GM18498 (cell line): Measurements from ENCODE around the gene ZNF587B.
"Not testable (repeated sequence)": the region's sequence is repeated elsewhere in the genome, so short reads cannot be mapped to it uniquely, and the experiment has no call there.

Source experiments
- ATAC-seq: cut with Tn5 transposase; IDR thresholded peaks from one replicate; pipeline ENCODE4 v1.9.1; 2021; ENCODE audit warnings: mild to moderate bottlenecking, moderate library complexity; ENCODE audit not compliant: unreplicated experiment

The ZNF587B gene

DNA sequence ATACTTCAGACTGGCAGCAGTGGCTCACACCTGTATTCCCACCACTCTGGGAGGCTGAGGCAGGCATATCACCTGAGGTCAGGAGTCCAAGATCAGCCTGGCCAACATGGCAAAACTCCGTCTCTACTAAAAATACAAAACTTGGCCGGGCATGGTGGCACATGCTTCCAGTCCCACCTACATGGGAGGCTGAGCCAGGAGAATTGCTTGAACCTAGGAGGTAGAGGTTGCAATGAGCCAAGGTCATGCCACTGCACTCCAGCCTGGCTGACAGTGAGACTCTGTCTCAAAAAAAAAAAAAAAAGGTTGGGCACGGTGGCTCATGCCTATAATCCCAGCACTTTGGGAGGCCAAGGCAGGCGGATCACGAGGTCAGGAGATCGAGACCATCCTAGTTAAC lies 39.6 kb downstream of the ZNF587B start:
- ATAC-seq: not testable (repeated sequence)

DNA sequence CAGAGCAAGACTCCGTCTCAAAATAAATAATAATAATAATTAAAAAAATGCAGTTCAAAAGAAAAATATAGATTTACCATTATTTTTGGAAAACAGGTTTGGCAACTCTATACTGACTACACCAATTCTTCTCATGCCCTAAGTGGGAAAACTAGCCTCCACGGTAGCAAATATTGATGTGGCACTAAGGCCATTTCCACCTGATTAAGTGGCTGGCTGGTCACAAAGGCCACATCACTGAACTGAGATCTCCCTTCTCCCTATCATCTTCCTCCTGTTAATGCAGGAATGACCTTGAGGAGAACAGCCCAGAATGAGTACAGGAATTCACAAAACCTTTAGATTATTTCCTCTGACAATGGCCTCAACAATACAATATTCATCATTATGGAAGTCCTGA lies 40.1 kb downstream of the ZNF587B start:
- ATAC-seq: no peak

DNA sequence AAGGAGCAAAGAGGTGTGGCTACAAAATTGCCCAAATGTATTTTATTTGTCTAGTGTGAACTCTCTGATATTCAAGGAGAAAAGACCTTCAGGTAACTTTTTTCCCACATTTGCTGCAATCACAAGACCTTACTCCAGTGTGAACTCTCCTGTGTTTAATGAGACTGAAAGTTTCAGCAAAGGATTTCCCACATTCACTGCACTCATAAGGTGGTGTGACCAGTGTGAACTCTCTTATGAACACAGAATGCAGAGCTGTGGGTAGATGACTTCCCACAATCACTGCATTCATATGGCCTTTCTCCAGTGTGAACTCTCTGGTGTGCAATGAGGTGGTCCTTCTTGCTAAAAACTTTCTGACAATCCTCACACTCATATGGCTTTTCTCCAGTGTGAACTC lies 42.4 kb downstream of the ZNF587B start:
- no peak for ATAC-seq

DNA sequence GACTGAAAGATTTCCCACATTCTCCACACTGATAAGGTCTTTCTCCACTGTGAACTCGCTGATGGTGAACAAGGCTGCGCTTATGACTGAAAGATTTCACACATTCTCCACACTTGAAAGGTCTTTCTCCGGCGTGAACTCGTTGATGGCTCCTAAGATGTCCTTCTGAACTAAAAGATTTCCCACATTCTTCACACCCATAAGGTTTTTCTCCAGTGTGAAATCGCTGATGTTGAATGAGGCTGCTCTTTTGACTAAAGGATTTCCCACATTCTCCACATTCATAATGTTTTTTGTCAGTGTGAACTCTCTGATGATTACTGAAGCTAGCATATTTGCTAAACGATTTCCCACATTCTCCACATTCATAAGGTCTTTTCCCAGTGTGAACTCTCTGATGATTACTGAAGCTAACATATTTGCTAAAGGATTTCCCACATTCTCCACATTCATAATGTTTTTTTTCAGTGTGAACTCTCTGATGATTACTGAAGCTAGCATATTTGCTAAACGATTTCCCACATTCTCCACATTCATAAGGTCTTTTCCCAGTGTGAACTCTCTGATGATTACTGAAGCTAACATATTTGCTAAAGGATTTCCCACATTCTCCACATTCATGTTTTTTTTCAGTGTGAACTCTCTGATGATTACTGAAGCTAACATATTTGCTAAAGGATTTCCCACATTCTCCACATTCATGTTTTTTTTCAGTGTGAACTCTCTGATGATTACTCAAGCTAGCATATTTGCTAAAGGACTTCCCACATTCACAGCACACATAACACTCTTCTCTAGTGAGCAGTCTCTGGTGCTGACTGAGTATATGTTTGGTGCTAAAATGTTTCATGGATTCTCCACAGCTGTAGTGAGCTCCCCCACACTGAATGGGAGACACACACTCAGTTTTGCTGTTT lies 44.0 kb downstream of the ZNF587B start:
- not testable (repeated sequence) for ATAC-seq

DNA sequence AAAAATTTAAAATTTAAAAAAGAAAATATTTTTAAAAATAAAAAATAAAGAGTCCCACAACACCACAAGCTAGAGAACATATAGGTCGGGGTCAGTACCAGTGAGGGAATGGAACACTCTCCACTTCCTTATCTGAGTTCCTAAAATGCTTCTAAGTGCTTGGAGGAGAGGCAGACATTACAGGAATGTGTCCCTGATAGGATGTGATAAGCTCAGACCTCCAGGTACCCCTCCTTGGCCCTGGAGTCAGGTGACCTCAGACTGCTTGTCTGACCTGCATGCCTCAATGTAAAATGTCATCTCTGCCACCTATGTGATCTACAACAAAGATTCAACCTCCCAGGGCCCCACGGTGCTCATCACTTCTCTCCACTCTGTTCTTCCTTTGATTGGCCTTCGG lies 55.9 kb downstream of the ZNF587B start:
- ATAC-seq: no peak

DNA sequence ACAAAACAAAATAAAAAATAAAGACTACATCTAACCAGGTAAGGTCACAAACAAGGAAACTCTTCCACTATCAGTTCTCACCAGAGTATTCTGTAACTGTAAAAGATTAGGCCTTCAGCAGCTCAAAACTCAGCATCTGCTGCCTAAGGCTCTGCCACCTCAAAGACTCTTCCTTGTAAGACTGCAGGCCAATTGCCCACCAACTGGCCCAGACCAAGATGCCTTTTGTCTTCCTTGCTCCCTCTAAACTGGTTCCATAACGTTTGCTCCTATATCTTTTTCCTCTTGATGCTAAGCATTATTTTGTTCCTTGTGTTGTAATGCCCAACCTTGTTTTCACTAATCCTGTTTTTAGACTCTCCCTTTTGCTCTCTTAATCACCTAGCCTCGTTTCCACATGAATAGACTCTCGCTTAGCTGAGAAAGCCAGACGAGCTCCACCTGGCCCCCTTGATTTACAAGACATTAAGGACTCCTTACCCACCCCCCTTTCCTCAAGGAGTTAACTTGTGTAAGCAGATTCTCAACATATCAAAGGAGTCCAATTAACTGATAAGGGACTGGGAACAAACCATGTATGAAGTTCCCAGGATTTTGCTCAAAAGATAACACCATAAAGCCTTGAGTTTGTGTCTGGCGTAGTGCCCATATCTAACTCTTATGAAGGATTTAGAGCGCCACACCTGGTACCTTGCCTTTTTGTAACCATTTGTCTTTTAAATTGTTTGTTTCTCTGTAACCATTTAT lies 57.3 kb downstream of the ZNF587B start:
- no peak for ATAC-seq

DNA sequence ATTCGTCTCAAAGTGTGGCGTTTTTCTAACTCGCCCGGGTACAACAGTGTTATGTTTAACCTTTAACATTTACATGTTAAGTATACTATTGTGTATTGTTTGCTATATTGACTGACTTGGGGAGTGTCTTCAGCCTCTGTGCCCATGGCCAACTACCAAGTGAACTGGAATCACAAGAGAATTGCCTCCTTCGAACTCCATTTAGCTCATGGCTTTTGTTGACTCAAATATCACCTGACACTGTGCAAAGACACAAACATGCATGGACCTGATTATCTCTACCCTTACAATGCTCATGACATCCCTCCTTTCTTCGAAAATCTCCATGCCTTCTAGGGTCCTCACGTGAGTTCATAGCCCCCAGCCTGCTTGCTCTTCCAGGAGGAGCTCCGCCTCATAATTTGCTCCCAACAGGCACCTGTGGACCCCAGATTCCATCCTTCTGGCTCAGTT lies 58.0 kb downstream of the ZNF587B start:
- peak; percentile 10 for ATAC-seq

DNA sequence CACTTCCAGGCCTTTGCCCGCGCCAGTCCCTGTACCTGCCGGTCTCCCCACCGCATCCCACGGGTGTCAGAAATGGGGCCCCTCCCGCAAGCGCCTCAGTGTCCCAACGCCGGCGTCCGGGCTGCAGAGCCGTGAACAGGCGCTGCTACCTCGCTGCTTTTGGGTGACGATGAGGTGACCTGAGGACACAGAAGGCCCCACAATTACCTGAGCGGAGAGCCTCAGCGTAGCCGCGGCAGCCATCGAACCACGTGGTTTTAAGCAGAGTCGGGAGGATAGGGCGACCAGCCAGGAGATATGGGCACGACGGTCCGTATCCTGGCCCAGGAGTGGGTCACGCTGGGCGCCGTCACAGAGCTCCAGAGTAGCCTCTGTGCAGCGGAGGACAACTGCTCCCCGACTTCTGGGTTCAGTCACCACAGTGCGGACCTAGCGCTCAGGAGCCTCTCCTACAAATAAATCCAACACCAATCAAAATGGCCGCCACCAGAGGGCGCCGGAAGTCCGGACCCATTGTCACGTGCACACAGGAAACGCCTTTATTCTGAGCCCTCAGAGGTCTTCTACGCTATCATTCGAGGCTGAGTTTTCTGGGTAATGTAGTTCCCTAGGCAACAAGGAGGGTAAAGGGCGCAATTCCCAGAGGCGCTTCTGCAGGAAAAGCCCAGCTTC lies 58.6 kb downstream of the ZNF587B start, which contains the start of gene ZNF814:
Gene ZNF814, minus strand, starts transcription at position 478 of the 672 bp plus-strand sequence. Its CDS starts 235 bp downstream, at position 243.
- peak; percentile 72 for ATAC-seq

DNA sequence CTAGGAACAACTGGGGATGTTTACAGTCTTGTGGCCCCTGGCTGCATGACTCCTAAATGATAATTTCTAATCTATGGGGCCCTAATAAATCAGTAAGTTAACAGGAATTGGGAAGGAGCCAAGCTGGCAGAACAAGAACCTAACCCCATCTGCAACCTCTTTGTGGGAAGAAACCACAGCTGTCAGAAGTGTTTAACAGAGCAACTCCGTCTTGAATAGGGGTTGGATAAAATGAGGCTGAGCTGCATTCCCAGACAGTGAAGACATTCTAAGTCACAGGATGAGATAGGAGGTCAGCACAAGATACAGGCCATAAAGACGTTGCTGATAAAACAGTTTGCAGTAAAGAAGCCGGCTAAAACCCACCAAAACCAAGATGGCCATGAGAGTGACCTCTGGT lies 60.6 kb downstream of the ZNF587B start:
- not testable (repeated sequence) for ATAC-seq
